GM19035 (cell line): ENCODE measurements around the gene FBN1.
A peak's percentile ranks its signal among the peaks of the same experiment; 100 is the strongest.

Experiments used
- ATAC-seq: cut with Tn5 transposase; IDR thresholded peaks from one replicate; pipeline ENCODE4 v1.9.1; 2021; ENCODE audit not compliant: unreplicated experiment

FBN1 gene

DNA sequence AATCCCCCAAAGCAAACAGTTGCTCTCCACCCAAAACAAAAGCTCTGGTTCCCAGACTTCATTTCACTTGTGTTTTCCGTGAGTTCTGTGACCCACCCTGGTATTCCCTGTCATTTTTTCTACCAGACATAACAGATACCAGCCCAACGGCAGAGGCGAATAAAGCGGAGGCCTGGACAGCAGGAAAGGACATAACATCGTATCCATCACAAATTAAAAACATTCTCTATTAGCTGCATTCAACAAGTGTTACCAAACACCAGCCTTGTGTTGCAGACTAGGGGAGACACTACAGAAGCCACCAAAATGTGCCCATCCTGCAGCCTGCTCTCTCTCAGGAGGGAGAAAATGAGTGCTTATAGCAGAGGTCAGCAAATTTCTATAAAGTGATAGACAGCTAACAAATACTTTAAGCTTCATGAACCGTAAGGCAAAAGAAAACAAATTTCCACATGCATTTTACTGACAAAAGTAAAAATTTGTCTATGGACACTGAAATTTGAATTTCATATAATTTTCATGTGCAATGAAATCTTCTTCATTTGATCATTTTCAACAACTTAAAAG is 7.1 kb upstream of the FBN1 start:
- ATAC-seq: no peak

DNA sequence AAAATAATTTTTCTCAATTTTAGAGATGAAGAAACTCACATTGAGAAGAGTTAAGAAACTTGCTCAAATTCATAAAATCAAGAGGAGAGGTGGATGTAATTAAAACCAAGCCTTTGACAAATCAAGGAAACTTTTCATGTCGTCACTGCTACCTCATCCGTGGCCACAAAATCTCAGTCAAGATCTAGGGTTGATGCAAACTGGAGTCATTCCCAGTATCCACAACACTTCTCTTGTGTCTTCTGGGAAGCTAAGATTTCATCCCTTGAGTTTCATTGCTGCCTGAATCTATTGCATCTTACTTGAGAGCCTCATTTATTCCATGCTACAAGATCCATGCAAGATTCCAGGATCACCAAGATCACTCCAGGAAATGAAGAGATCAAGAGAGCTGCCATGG is 5.4 kb upstream of the FBN1 start:
- no peak for ATAC-seq

DNA sequence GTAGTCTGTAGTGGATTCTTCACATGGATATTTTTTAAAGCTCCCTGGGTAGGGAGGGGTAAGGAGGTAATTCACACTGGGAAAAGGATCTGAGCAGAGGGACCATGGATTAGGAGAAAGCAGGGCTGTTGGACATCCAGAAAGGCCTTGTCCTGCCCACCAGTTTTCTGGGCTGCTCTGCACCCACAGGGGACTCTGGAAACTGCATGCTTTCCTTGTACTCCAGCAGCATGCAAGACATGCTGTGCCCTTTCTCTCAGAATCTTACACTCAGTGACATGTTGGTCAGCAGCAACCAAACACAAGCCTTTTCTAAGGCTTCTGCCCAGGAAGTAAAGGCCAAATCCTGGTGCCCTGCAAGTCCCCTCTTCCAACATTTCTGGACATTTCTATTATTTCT is 2.5 kb upstream of the FBN1 start:
- ATAC-seq: no peak

DNA sequence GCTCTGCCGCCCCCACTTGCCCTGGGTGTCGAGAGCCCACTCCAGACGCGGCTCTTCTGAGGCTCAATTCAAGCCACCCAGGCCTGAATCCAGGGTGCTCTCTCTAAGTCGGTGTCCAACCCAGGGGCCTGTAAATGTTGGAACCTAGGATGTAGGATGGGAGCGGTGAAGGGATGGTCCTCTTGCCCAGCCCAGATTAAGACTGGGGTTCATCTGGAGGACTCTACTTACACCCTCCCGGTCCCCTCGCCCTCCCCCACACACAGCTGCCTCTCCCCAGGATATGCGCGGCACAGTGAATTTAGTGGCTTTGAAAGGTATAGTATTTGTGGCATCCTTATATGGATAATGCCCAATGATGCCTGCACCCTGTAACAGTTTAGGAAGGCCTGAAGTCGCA is 822 bp upstream of the FBN1 start:
- ATAC-seq: no peak

DNA sequence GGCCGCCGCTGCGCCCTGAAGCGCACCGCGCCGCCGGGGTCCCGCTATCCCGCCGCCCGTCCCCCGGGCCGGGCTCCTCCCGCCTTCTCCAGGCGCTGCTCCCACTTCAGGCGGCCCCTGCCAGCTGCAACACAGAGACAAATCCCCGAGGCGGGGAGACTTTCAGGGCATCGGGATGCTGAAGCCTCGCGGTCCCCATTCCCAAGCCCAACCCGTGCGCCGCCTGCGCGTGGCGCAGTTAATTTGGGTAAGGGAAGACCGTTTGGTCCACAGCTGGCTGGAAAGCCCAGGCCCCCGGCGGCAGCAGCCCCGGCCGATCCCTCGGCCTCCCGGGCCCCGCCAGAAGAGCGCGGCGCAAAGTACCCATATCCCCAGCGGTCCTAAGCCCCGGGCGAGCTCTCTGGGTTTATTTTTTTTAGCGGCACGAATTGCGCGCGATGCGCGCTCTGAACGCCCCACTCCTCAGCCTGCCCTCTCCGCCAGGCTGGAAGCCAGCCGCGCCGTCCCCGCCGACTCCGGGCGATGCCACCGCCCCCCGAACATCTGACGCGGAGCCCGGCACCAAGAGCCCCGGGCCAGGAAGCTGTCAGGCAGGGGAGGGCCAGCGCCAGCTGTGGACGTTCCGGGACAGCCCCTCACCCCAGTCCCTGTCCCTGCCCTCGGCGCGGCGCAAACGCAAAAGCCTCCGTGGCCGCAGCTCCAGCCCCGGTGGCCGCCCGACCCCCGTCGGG is 517 bp downstream of the FBN1 start:
- ATAC-seq: peak; percentile 48

DNA sequence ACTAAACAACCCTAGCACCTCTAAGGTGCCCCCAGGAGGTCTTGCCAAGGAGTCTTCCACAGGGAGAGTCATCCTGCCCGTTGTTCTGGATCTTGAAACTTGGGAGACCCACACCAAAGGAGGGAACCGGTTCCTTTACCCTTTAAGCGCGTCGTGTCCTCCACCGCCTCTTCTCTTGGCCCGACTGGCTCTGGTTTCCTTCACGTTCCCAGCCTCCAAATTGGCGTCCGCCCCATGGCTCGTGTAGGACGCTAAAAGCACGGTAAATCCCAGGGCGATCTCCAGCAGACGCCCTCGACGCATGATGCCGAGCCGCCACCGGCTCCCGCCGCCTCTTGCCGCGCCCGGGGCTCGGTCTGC is 1.1 kb downstream of the FBN1 start:
- no peak for ATAC-seq

DNA sequence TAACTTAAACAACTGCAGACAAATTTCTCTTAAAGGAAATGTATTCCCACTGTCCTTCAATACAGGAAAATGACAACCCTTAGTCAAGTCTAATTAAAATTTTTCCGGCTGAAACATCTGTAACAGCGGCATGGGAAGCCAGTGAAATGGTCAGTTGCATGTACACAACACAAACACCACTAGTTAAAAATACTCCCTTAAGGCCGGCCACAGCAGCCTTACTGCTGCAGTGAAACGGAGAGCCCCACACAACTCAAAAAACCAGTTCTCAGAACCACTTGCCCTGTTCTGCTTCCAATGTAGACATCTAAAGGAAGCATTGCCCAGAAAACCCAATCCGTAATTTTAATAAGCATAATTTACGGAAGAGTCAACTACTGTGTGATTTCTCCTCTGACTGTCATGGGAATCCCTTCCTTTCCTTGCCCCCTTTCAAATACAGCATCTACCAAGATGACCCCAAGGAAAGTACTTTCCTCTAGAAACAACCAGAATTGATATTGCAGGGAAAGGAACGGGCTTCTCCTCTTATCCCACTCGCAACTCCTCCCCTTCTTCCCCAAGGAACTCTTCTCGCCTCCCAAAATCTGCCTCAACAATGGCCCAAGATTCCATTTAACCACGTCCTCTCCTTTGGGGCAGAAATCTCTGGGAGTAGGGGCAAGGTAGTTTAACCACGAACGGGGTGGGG is 1.6 kb downstream of the FBN1 start:
- no peak for ATAC-seq

DNA sequence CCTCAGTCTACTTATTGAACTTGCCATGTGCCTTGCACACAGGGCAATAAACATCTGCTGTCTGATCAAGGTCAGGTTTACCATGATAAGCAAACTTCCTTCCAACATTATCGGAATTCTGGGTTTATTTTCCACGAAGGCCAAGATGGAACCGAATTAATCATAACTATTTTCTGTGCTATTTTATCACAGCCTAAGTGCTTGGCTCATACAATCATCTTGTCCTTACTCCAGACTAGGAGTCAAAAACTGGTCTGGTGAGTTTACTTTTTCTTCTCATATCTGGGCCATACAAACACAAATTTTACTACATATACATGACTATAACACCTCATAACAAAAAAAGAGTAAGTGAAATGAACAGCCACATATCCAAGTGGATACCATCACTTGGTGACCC is 2.3 kb downstream of the FBN1 start:
- no peak for ATAC-seq

DNA sequence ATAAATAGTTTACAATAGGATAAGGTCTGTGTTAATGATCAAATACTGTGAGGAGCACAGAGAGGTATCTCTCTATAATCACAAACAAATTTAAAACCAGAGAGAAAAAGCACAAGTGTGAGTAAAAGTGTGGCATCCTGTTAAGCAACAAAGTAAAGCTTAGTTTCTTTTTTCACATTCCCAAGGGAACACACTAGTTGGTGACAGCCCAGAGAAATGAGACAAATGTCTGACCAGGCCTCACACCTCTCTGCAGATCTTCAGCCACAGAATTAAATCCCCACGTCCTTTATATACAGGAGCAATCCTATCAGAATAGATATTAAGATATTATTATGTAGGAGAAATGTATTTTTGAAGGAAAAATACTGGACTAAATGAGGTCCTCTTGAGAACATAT is 2.7 kb downstream of the FBN1 start:
- no peak for ATAC-seq

DNA sequence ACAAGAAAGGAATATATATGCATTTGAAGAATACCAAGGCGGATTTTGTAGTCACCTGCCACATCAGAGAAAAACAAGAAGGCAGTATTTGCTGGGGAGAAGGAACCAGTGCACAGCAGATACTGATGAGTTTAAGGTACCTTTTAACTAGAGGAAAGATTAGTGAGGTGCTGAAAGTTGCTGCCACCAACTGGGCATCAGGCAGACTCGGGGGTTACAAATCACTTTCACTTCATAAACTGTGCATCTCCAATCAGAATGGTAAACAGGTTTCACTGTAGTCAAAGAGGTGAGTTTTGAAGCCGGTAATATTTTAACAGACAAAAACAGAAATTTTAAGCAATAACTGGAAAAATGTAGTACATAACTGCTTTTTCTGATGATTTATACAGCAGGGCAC is 4.1 kb downstream of the FBN1 start:
- ATAC-seq: no peak

DNA sequence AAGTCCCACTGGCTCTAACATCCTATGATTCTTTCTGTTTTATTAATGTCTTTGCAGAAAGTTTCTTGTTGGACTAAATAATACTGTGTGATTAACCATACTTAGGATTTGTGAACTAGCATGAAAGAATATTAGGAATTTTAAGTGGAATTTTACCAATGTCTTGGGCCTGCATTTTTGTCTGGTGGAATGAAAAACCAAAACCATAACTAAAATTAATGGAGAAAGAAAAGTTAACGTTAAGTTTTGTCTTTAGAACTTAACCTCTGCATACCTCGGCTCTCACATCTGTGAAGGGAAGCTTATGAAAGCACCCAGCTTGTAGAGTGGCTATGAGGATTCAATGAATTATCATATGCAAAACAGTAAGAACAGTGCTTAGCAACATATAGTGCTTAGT is 6.5 kb downstream of the FBN1 start:
- ATAC-seq: no peak

DNA sequence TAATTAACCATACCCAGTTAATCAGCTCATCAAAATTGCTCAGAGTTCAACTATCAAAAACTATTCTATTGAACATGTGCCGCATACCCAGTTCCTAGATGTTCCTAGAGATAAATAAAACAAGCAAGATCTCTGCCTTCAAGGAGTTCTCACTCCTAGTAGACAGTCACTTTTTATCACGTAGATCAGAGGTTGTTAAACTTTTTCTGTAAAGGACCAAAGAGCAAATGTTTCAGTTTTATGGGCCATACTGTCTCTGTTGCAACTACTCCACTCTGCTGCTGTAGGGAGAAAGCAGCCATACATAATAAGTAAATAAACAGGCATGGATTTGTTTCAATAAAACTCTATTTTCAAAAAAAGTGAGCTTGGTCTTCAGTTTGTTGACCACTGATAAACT is 7.9 kb downstream of the FBN1 start:
- no peak for ATAC-seq

DNA sequence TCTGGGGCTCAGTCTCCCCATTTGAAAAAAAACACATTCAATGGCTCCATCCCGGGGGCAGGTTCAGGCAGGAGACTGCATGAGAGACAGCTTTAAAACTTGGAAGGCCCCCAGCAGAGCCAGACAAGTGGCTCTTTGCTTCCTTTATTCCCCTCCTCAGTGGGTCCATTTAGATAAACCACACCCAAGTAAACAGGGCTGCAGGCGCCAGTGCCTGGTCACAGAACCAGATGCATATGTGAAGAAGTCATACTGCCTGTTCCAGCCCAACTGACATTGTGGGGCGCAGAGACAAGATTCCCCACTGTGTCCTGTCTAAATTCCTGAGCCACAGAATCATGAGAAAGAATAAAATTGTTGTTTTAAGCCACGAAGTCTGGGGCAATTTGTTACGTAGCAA is 9.0 kb downstream of the FBN1 start:
- no peak for ATAC-seq

DNA sequence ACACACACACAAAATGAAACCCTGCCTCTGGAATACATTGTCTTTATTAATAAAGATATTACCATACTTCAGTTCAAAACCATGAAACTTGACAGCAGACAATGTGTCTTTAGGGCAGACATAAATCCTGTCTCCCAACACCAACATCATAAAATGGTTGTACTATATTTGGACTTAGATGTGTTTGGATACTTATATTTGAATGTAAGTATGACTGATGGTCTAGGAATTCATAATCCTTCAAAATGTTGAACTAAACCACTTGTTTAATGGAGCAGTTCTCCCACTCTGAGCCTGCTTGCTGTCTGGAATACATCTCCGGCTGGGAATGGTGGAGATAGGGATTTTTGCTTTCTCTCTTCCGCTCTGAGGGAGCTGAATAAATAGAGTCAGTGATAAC is 10.6 kb downstream of the FBN1 start:
- ATAC-seq: no peak

DNA sequence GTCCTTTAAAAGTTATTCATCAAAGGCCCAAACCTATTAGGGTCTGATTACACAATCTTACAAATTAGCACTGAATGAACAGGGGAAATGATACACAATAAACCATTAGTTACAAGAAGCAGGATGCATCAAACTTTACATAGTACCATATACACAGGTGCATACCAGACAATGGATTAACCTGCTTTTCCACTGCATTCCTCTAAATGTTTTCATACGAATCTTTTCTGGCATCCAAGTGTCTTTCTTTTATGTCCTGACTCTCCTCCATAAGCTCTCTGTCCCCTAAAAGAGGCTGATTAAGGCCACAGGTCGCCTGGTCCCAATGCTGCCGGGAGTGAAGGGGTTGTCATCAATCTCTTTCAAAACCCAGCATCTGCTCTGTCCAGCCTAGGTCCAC is 11.4 kb downstream of the FBN1 start:
- no peak for ATAC-seq

DNA sequence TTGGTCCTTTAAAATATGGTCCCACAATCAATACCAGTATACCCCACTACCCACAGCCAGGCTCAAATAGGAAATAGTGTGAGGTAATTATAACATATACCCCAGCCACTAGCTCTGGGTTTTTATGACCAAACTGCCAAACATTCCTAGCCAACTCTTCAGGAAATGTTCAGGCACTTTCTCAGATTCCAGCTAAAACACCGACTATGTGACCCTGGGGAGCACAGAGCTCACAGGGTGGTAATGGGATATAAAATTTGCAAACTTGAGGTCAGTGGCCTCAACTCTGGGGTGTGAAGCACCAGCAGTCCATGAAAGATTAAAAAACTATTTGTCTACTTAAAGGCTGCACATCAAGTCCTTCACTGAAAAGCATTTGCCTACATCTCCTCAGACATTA is 12.9 kb downstream of the FBN1 start:
- ATAC-seq: no peak

DNA sequence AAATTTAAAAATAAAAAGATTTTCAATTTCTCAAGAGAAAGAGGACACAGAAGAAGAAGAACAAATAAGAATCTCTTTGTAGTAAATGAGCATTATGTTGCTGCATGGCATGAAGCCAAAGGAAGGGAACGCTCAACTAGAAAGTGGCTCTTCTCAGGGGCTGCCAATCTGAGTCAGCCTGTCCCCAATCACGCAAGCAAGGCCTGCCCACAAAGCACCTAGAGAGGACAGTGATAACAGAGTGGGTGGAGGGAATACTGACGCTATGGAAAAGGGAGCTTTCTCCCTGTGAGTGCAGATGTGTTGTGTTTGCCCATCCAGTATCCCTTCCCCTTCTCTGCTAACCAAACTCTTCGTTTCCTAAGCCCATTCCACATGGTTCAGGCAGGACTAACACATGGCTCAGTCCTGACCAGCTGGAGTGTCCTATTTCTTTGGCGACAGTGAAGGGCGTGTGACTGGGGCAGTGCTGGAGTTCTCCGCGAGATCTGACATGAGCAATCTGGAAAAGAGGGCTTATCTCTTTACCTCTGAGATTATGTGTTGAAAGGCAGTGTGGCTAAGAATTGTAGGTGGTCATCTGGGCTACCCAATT is 14.2 kb downstream of the FBN1 start:
- no peak for ATAC-seq

DNA sequence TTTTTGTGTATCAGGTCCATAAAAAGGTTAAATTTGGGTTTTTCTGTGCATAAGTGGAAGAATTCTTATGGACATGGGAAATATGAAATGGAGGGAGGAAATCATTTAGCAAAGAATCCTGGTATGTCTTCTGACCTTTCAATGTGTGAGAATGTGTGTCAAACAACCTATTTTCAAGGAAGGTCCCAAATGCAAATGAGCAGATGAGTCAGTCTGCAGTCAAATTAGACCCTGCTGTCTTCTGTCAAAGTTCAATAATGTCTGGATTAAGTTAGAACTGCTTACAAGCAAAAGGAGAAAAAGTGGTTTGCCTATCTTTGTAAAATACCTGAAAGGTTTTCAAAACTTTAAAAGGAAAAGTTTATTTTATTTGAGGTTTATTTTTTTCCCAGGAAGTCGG is 15.3 kb downstream of the FBN1 start:
- no peak for ATAC-seq

DNA sequence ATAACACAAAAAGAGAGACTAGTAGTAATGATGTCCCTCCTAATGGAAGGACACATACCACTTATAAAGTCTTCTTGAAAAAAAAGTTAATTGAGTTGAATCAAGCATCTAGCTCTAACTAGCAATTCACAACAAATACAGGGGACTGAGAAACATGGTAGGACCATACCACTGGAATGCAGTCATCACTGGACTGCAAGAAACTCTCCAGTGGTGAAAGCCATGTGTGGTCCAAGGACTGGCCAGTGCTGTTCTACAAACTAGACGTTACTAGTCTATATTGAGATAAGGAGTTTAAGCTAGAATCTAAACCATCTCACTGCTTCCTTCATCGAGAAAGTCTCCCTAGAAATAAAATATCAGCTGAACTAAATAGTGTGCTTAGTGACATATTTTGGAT is 16.7 kb downstream of the FBN1 start:
- ATAC-seq: no peak

DNA sequence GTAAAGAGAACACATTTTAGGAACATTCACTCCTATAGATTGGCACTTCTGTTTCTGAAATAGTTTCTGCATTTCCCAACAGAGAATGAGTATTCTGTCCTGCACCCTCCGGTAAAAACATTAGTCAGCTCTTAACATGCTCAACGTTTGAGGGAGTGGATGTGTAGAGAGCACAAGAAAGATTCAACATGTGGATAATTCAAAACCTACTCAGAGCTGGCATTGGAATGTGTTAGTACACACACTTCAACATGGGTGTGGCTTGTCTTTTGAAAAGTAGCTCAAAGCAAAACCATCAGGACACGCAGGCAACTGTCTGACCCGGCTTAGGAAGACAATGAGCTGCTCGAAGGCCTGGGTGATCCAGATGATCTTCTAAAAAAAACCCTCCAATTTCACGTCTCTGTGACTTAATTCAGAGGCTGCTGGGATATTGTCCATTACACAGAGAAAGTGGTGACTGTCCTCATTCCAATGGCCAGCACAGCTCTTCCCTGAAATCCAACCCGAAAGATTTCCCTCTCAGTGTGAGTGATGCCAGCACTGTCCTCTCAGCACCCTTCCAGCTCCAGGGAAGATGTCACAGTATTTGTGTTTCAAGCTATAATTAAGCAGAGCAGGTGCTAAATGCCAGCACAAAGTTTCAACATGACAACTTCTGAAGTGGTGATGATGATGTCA is 18.1 kb downstream of the FBN1 start:
- ATAC-seq: no peak

DNA sequence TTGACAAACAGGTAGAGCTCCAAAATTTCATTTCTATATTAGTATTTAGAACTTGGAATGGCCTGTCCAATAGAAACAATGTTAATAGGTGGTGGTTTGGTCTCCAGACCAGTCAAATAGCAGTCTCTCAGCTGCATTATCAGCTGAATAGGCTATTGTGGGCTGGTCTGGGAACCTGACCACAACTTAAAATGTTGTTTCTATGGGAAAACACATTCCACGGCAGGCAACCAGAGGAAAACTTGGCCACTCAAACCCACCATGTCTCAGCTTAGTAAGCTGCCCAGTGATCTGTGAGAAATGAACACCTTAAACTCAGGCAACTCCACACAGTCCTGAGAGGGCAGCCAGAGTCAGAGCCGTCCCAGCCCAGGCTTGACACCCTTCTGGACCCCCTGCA is 20.4 kb downstream of the FBN1 start:
- no peak for ATAC-seq

DNA sequence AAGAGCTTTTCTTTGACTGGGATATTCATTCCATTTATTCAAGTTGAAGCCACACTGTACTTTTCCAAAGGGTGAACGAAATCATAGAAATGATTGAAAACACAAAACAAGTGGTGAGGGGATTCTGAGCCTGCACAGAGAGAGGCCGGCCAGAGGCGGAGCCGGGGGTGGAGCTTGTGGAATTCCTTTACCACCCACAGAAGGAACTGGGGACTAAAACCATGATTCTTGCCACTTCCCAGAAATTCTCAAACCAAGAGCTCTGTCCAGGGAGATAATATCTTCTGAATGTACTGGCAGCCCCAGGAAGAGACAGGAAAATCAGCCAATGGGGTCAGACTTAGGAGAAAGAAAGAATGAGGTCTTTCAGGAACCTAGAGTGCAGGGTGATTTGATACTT is 20.8 kb downstream of the FBN1 start:
- no peak for ATAC-seq
